CD4-positive, alpha-beta T cell (primary cell): ENCODE results near the gene PLAC1. TPM values are rescaled to one million over a fixed set of nuclear protein-coding genes. Genes with fewer than 3 reads are reported as not detected.

Source experiments
- ATAC-seq: fragments of 200-7000 bp; cut with Tn5 transposase; one replicate; pipeline ENCODE4 v1.10.0; 2022; ENCODE audit warnings: mild to moderate bottlenecking; ENCODE audit not compliant: poor library complexity
- CTCF ChIA-PET: fragments of 350-600 bp; sonication (Branson Sonifier 250); formaldehyde crosslinking; loops from one replicate; lab custom pipeline; 2021; ENCODE audit warnings: antibody characterized with exemption, inconsistent platforms; lab: Charles Lee
- POLR2A ChIA-PET: fragments of 350-600 bp; sonication (Branson Sonifier 250); formaldehyde crosslinking; loops from one replicate; lab custom pipeline; 2021; ENCODE audit warnings: antibody characterized with exemption, inconsistent platforms; lab: Charles Lee
- DNase-seq, 14 experiments: peaks; one replicate each; pipeline ENCODE4 v3.0.0-alpha.2; 2013 to 2020; ENCODE audit warnings: mixed read lengths in 2 of 14
- H3K27ac ChIP-seq, 2 donors: one replicate each; pipeline versions ENCODE4 v1.5.1 to v1.7.0; 2013; ENCODE audit warnings: low read length in 2 of 2, low read depth in 1 of 2, mild to moderate bottlenecking in 1 of 2
- H3K27me3 ChIP-seq, 2 experiments: 1 replicate in 1 of 2; 2 replicates in 1 of 2; pipeline versions ENCODE4 v1.6.1 to v1.7.0; 2013; ENCODE audit warnings: low read length in 2 of 2, control low read depth in 1 of 2, mild to moderate bottlenecking in 1 of 2, moderate library complexity in 1 of 2; ENCODE audit not compliant: insufficient read depth in 2 of 2, control insufficient read depth in 1 of 2
- H3K36me3 ChIP-seq: one replicate; pipeline ENCODE4 v1.6.1; 2013; ENCODE audit warnings: low read length, control low read depth; ENCODE audit not compliant: insufficient read depth
- H3K4me1 ChIP-seq: one replicate; pipeline ENCODE4 v1.6.1; 2013; ENCODE audit warnings: low read length, control low read depth; ENCODE audit not compliant: insufficient read depth
- H3K4me3 ChIP-seq: one replicate; pipeline ENCODE4 v1.5.1; 2013; ENCODE audit warnings: mild to moderate bottlenecking, low read length, moderate library complexity
- H3K9me3 ChIP-seq, 2 experiments: 1 replicate in 1 of 2; 2 replicates in 1 of 2; pipeline versions ENCODE4 v1.6.1 to v1.7.0; 2013; ENCODE audit warnings: low read length in 2 of 2, mild to moderate bottlenecking in 2 of 2, control low read depth in 1 of 2, moderate library complexity in 1 of 2; ENCODE audit not compliant: control insufficient read depth in 1 of 2, insufficient read depth in 1 of 2
- H3K27ac Mint-ChIP-seq: one replicate; pipeline ENCODE4 v1.8.0; 2020; ENCODE audit warnings: mixed read lengths
- H3K27me3 Mint-ChIP-seq: one replicate; pipeline ENCODE4 v1.8.0; 2021; ENCODE audit warnings: mixed read lengths
- H3K36me3 Mint-ChIP-seq: one replicate; pipeline ENCODE4 v1.8.0; 2021; ENCODE audit warnings: low read depth, mixed read lengths
- H3K4me1 Mint-ChIP-seq: one replicate; pipeline ENCODE4 v1.8.0; 2021; ENCODE audit warnings: low read depth, mixed read lengths
- H3K4me3 Mint-ChIP-seq: one replicate; pipeline ENCODE4 v1.8.0; 2020; ENCODE audit warnings: mild to moderate bottlenecking, mixed read lengths
- H3K9me3 Mint-ChIP-seq: one replicate; pipeline ENCODE4 v1.8.0; 2020; ENCODE audit warnings: mixed read lengths
- intact Hi-C, 2 experiments: fragments of 100-400 bp; cut with DNase I in 1 of 2; cut with micrococcal nuclease in 1 of 2; formaldehyde crosslinking; loops; one replicate each; pipeline versions ENCODE4 v1.15.1 to v1.9.0; 2023 to 2025; cut with DNase I, micrococcal nuclease
- total RNA-seq, 174 experiments: library from RNA in 2 of 174; stranded (reverse) in 2 of 174; gene quantifications; one replicate each; pipeline ENCODE4 v1.2.3 and lab custom pipeline; 2021 to 2026
- TF ChIP-seq, protein P1 (sequence below): fragments of 200-600 bp; IDR thresholded peaks from one replicate; pipeline ENCODE4 v1.8.0; 2022; ENCODE audit warnings: antibody characterized with exemption, mild to moderate bottlenecking

Gene PLAC1
- total RNA-seq, 2 experiments from 2014 or later = not detected

GRCh38 chrX:134548257-134549201 lies 109.7 kb downstream of the PLAC1 start:
- no peaks in the 10 kb centered on the region for H3K9me3 Mint-ChIP-seq
- Histone ChIP-seq H3K27ac (no peak overlapping the region), H3K4me1 (peaks cover 30% of the 10 kb centered on the region), H3K27me3 (peaks cover 38 to 77% of the 10 kb centered on the region in 2 experiments), H3K4me3 (peak overlapping the region; percentile 52), H3K9me3 (peaks cover 0 to 15% of the 10 kb centered on the region in 2 experiments), H3K36me3 (no peaks in the 10 kb centered on the region)
- intact Hi-C loops = no loop called here
- peaks cover 22% of the 10 kb centered on the region for H3K4me1 Mint-ChIP-seq
- DNase-seq = peak in 3 of 14 experiments; percentile 6 to 33 (median 17)
- ChIA-PET CTCF (no interaction called here), POLR2A (no interaction called here)
- ATAC-seq = no peak
- peaks cover 56% of the 10 kb centered on the region for H3K27me3 Mint-ChIP-seq
- TF ChIP-seq, protein P1, sequence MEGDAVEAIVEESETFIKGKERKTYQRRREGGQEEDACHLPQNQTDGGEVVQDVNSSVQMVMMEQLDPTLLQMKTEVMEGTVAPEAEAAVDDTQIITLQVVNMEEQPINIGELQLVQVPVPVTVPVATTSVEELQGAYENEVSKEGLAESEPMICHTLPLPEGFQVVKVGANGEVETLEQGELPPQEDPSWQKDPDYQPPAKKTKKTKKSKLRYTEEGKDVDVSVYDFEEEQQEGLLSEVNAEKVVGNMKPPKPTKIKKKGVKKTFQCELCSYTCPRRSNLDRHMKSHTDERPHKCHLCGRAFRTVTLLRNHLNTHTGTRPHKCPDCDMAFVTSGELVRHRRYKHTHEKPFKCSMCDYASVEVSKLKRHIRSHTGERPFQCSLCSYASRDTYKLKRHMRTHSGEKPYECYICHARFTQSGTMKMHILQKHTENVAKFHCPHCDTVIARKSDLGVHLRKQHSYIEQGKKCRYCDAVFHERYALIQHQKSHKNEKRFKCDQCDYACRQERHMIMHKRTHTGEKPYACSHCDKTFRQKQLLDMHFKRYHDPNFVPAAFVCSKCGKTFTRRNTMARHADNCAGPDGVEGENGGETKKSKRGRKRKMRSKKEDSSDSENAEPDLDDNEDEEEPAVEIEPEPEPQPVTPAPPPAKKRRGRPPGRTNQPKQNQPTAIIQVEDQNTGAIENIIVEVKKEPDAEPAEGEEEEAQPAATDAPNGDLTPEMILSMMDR = no peak
- no peaks in the 10 kb centered on the region for H3K36me3 Mint-ChIP-seq
- H3K27ac Mint-ChIP-seq = peak overlapping the region; percentile 59
- H3K4me3 Mint-ChIP-seq = peak overlapping the region; percentile 91

DNA sequence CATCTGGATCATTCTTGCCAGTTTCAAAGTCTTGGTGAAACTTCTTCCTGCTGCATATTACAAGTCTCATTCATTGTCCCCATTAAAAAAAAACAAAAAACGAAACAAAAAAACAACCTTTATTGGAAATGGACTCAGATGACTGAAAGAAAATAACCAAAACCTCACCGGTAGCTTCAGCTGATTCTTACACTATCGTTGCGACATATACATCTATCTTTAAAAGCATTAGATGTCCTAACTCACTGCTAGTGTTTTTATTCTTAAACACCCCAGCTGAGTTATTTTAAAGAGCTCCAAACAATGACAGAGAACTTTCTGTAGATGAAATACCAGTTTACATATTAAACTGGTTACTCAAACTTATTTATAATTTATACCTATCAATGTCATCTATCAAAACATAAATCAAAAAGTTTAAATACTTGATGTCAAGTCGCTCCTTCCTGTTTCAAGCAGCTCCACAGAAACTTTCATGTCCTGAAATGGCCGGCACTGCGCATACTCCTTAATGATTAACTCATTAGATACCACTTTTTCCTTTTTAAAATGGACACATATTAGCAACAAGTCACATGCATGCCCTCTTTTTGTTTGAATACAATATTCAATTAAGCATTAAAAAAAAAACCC lies 111.1 kb downstream of the PLAC1 start:
- ATAC-seq (no peak), DNase-seq (no peak)
- ChIA-PET CTCF (no interaction called here), POLR2A (no interaction called here)
- Histone ChIP-seq H3K9me3 (peaks cover 0 to 15% of the 10 kb centered on the region in 2 experiments), H3K4me1 (peaks cover 30% of the 10 kb centered on the region), H3K27ac (no peak overlapping the region), H3K4me3 (no peak overlapping the region), H3K27me3 (peaks cover 41 to 74% of the 10 kb centered on the region in 2 experiments), H3K36me3 (no peaks in the 10 kb centered on the region)
- Mint-ChIP-seq H3K9me3 (no peaks in the 10 kb centered on the region), H3K27ac (no peak overlapping the region), H3K4me3 (no peak overlapping the region), H3K27me3 (peaks cover 63% of the 10 kb centered on the region), H3K36me3 (no peaks in the 10 kb centered on the region), H3K4me1 (peaks cover 22% of the 10 kb centered on the region)
- intact Hi-C loops = no loop called here
- TF ChIP-seq, protein P1 = no peak

GRCh38 chrX:134546187-134546586 lies 112.1 kb downstream of the PLAC1 start:
- ATAC-seq (no peak), DNase-seq (no peak)
- no peaks in the 10 kb centered on the region for H3K9me3 Mint-ChIP-seq
- Histone ChIP-seq H3K4me1 (peaks cover 29% of the 10 kb centered on the region), H3K9me3 (peaks cover 0 to 13% of the 10 kb centered on the region in 2 experiments), H3K27ac (no peak overlapping the region), H3K4me3 (no peak overlapping the region), H3K36me3 (no peaks in the 10 kb centered on the region), H3K27me3 (peaks cover 39 to 65% of the 10 kb centered on the region in 2 experiments)
- intact Hi-C loops = no loop called here
- TF ChIP-seq, protein P1 = no peak
- ChIA-PET CTCF (no interaction called here), POLR2A (no interaction called here)
- H3K4me3 Mint-ChIP-seq = no peak overlapping the region
- peaks cover 22% of the 10 kb centered on the region for H3K4me1 Mint-ChIP-seq
- H3K27ac Mint-ChIP-seq = no peak overlapping the region
- no peaks in the 10 kb centered on the region for H3K36me3 Mint-ChIP-seq
- H3K27me3 Mint-ChIP-seq = peaks cover 53% of the 10 kb centered on the region
